GM23338 (cell line): ENCODE measurements around the gene KIF19.

Experiments
- CREB1 ChIP-seq: fragments of 250-450 bp; sonication (Bioruptor Pico); IDR thresholded peaks from 2 replicates; pipeline ENCODE4 v1.5.0; 2020; ENCODE audit warnings: low read depth, mild to moderate bottlenecking, moderate library complexity
- CTCF ChIP-seq, 2 experiments: fragments of 200-600 bp in 1 of 2; sonication (generic) in 1 of 2; conservative IDR thresholded peaks; 2 replicates each; pipeline versions ENCODE4 v1.5.1 to v1.6.1; 2016 to 2017; ENCODE audit warnings: antibody characterized with exemption in 2 of 2, low read depth in 2 of 2, mild to moderate bottlenecking in 2 of 2, moderate library complexity in 1 of 2
- EZH2 ChIP-seq: fragments of 200-600 bp; sonication (generic); IDR thresholded peaks from one replicate; pipeline ENCODE4 v1.8.0; 2017; ENCODE audit warnings: antibody characterized with exemption, mild to moderate bottlenecking, low read depth; ENCODE audit not compliant: unreplicated experiment
- EZH2phosphoT487 ChIP-seq: fragments of 200-600 bp; sonication (generic); IDR thresholded peaks from one replicate; pipeline ENCODE4 v1.8.1; 2018; ENCODE audit warnings: antibody characterized with exemption; ENCODE audit not compliant: unreplicated experiment
- JUNB ChIP-seq: IDR thresholded peaks from one replicate; pipeline ENCODE4 v1.6.1; 2016; ENCODE audit warnings: antibody characterized with exemption; ENCODE audit not compliant: unreplicated experiment
- POLR2AphosphoS5 ChIP-seq: IDR thresholded peaks from 2 replicates; pipeline ENCODE4 v1.6.1; 2016; ENCODE audit warnings: antibody characterized with exemption, low read depth
- REST ChIP-seq: IDR thresholded peaks from one replicate; pipeline ENCODE4 v1.6.1; 2018; ENCODE audit warnings: antibody characterized with exemption; ENCODE audit not compliant: unreplicated experiment
- STAT1 ChIP-seq: IDR thresholded peaks from one replicate; pipeline ENCODE4 v1.6.1; 2016; ENCODE audit warnings: antibody characterized with exemption; ENCODE audit not compliant: unreplicated experiment
- ZNF331 ChIP-seq: fragments of 250-450 bp; sonication (Bioruptor Pico); IDR thresholded peaks from 2 replicates; pipeline ENCODE4 v1.5.0; 2020; ENCODE audit warnings: low read depth, mild to moderate bottlenecking, moderate library complexity
- ZNF462 ChIP-seq: fragments of 250-450 bp; sonication (Bioruptor Pico); IDR thresholded peaks from 2 replicates; pipeline ENCODE4 v1.5.0; 2020; ENCODE audit warnings: mild to moderate bottlenecking, moderate library complexity

GRCh38 chr17:74369221-74369620 lies 43.2 kb downstream of the KIF19 start:
- TF ChIP-seq EZH2phosphoT487 (no peak), POLR2AphosphoS5 (no peak), CREB1 (CRISPR knock-in tag) (no peak), ZNF462 (CRISPR knock-in tag) (no peak), CTCF (conservative IDR thresholded peaks at IDR 0.05; ENCODE audit: low read depth in 2 of 2) (no peak), REST (no peak), EZH2 (no peak), ZNF331 (no peak), JUNB (no peak), STAT1 (no peak)
